Activated T-helper 2 cell treated with anti-CD3 and anti-CD28 coated beads, Interferon-gamma antibody, Interleukin-2, Interleukin-4, amounts not matched to agents 10 μg/mL and 5 μg/mL and 100 μg/mL, durations not matched to agents 14 hours and 24 hours and 36 hours (primary cell): ENCODE data around the gene KAT2A. TPM values are rescaled to one million over a fixed set of nuclear protein-coding genes. Genes with fewer than 3 reads are reported as not detected.

ENCODE experiments used
- DNase-seq: peaks from one replicate; pipeline ENCODE4 v3.0.0; 2021; ENCODE audit warnings: low spot score
- H3K27ac Mint-ChIP-seq: one replicate; pipeline ENCODE4 v1.8.0; 2021; ENCODE audit warnings: mixed read lengths
- H3K27me3 Mint-ChIP-seq: one replicate; pipeline ENCODE4 v1.8.0; 2021; ENCODE audit warnings: low read depth, mixed read lengths
- H3K36me3 Mint-ChIP-seq: one replicate; pipeline ENCODE4 v1.8.0; 2021; ENCODE audit warnings: low read depth, mixed read lengths
- H3K4me1 Mint-ChIP-seq: one replicate; pipeline ENCODE4 v1.8.0; 2021; ENCODE audit warnings: low read depth, mixed read lengths
- H3K4me3 Mint-ChIP-seq: one replicate; pipeline ENCODE4 v1.8.0; 2021; ENCODE audit warnings: low read depth, mild to moderate bottlenecking, moderate library complexity, mixed read lengths
- H3K9me3 Mint-ChIP-seq: one replicate; pipeline ENCODE4 v1.8.0; 2021; ENCODE audit warnings: mixed read lengths
- intact Hi-C: fragments of 100-400 bp; cut with micrococcal nuclease; formaldehyde crosslinking; loops from one replicate; pipeline ENCODE4 v1.15.1; 2023
- total RNA-seq: library from RNA; stranded (reverse); gene quantifications from 2 replicates; pipeline ENCODE4 v1.2.3, GENCODE V29; 2022

The KAT2A gene
- total RNA-seq, 1 donor from 2014 or later: 59.6 TPM

GRCh38 chr17:42107124-42107523 lies 14.0 kb downstream of the KAT2A start:
- Mint-ChIP-seq H3K4me1 (peaks cover 35% of the 10 kb centered on the region), H3K27ac (no peak overlapping the region), H3K27me3 (no peaks in the 10 kb centered on the region), H3K9me3 (no peaks in the 10 kb centered on the region), H3K36me3 (peaks cover 35% of the 10 kb centered on the region), H3K4me3 (no peak overlapping the region)
- DNase-seq: no peak
- intact Hi-C loops: loop anchor here (2.0 kb wide), 1 partner anchor 40 kb away; no protein-coding TSS in a partner anchor

- Mint-ChIP-seq H3K27ac (no peak overlapping the region), H3K27me3 (no peaks in the 10 kb centered on the region), H3K36me3 (peaks cover 38% of the 10 kb centered on the region), H3K4me1 (peaks cover 24% of the 10 kb centered on the region), H3K9me3 (no peaks in the 10 kb centered on the region), H3K4me3 (no peak overlapping the region)
- no peak for DNase-seq
- intact Hi-C loops: loop anchor here (2.0 kb wide), 1 partner anchor 39 kb away; no protein-coding TSS in a partner anchor
Observed at GRCh38 chr17:42106009-42106408, 15.2 kb downstream of the KAT2A start.

GRCh38 chr17:42104264-42104663 lies 16.9 kb downstream of the KAT2A start:
- peaks cover 15% of the 10 kb centered on the region for H3K4me1 Mint-ChIP-seq
- H3K4me3 Mint-ChIP-seq: no peak overlapping the region
- peaks cover 2% of the 10 kb centered on the region for H3K27me3 Mint-ChIP-seq
- H3K27ac Mint-ChIP-seq: no peak overlapping the region
- peaks cover 32% of the 10 kb centered on the region for H3K36me3 Mint-ChIP-seq
- no peaks in the 10 kb centered on the region for H3K9me3 Mint-ChIP-seq
- intact Hi-C loops: no loop called here
- DNase-seq: no peak

- H3K9me3 Mint-ChIP-seq: no peaks in the 10 kb centered on the region
Observed at GRCh38 chr17:42103221-42103954, 17.8 kb downstream of the KAT2A start.

GRCh38 chr17:42101513-42102292 lies 19.5 kb downstream of the KAT2A start:
- intact Hi-C loops: loop anchor here (1.0 kb wide), 2 partner anchors 34 to 76 kb away; no protein-coding TSS in a partner anchor

More at GRCh38 chr17:42103221-42103954, 17.8 kb downstream of the KAT2A start:
- no peak overlapping the region for H3K4me3 Mint-ChIP-seq
- intact Hi-C loops: no loop called here
- H3K27ac Mint-ChIP-seq: no peak overlapping the region
- H3K27me3 Mint-ChIP-seq: peaks cover 2% of the 10 kb centered on the region
- peaks cover 8% of the 10 kb centered on the region for H3K4me1 Mint-ChIP-seq
- peaks cover 24% of the 10 kb centered on the region for H3K36me3 Mint-ChIP-seq
- no peak for DNase-seq

GRCh38 chr17:42098730-42099399 lies 22.3 kb downstream of the KAT2A start:
- Mint-ChIP-seq H3K4me1 (no peaks in the 10 kb centered on the region), H3K4me3 (no peak overlapping the region), H3K36me3 (peaks cover 14% of the 10 kb centered on the region), H3K27ac (no peak overlapping the region), H3K27me3 (peaks cover 19% of the 10 kb centered on the region), H3K9me3 (no peaks in the 10 kb centered on the region)
- intact Hi-C loops: no loop called here
- no peak for DNase-seq

More at GRCh38 chr17:42101513-42102292, 19.5 kb downstream of the KAT2A start:
- Mint-ChIP-seq H3K36me3 (peaks cover 18% of the 10 kb centered on the region), H3K4me1 (no peaks in the 10 kb centered on the region), H3K9me3 (no peaks in the 10 kb centered on the region), H3K27ac (no peak overlapping the region), H3K4me3 (no peak overlapping the region), H3K27me3 (peaks cover 13% of the 10 kb centered on the region)
- DNase-seq: peak; percentile 46

- H3K9me3 Mint-ChIP-seq: no peaks in the 10 kb centered on the region
- peaks cover 19% of the 10 kb centered on the region for H3K27me3 Mint-ChIP-seq
- H3K27ac Mint-ChIP-seq: no peak within 1 kb of the TSS
- no peaks in the 10 kb centered on the region for H3K4me1 Mint-ChIP-seq
- peaks cover 8% of the 10 kb centered on the region for H3K36me3 Mint-ChIP-seq
- H3K4me3 Mint-ChIP-seq: no peak within 1 kb of the TSS
- DNase-seq: no peak
- intact Hi-C loops: no loop called here
Observed at GRCh38 chr17:42097691-42098631, 23.2 kb downstream of the KAT2A start, which contains the start of gene ZNF385C. TSS of gene ZNF385C (minus strand) at chr17:42098473. CDS start at chr17:42063056, 35,417 bp downstream.

- Mint-ChIP-seq H3K27ac (no peak overlapping the region), H3K4me1 (no peaks in the 10 kb centered on the region), H3K9me3 (no peaks in the 10 kb centered on the region), H3K27me3 (peaks cover 20% of the 10 kb centered on the region), H3K4me3 (no peak overlapping the region), H3K36me3 (peaks cover 3% of the 10 kb centered on the region)
- intact Hi-C loops: no loop called here
- no peak for DNase-seq
Observed at GRCh38 chr17:42096360-42097111, 24.6 kb downstream of the KAT2A start.

- H3K4me1 Mint-ChIP-seq: no peaks in the 10 kb centered on the region
- no peak for DNase-seq
- peaks cover 27% of the 10 kb centered on the region for H3K27me3 Mint-ChIP-seq
Observed at GRCh38 chr17:42094375-42095069, 26.6 kb downstream of the KAT2A start.

GRCh38 chr17:42092939-42093338 lies 28.2 kb downstream of the KAT2A start:
- H3K36me3 Mint-ChIP-seq: no peaks in the 10 kb centered on the region
- no peak for DNase-seq
- H3K4me3 Mint-ChIP-seq: no peak overlapping the region
- H3K27me3 Mint-ChIP-seq: peaks cover 30% of the 10 kb centered on the region
- H3K27ac Mint-ChIP-seq: no peak overlapping the region
- H3K9me3 Mint-ChIP-seq: no peaks in the 10 kb centered on the region
- intact Hi-C loops: no loop called here
- H3K4me1 Mint-ChIP-seq: no peaks in the 10 kb centered on the region

More at GRCh38 chr17:42094375-42095069, 26.6 kb downstream of the KAT2A start:
- Mint-ChIP-seq H3K27ac (no peak overlapping the region), H3K9me3 (no peaks in the 10 kb centered on the region), H3K4me3 (no peak overlapping the region), H3K36me3 (no peaks in the 10 kb centered on the region)
- intact Hi-C loops: no loop called here
